ENCODE measurements around the gene HDAC4. TPM values are rescaled to one million over a fixed set of nuclear protein-coding genes. Genes with fewer than 3 reads are reported as not detected.
A peak's percentile ranks its signal among the peaks of the same experiment; 100 is the strongest.

The HDAC4 gene
- total RNA-seq, 4 donors from 2014 or later: 30.2 to 103 (median 51.7) TPM

DNA sequence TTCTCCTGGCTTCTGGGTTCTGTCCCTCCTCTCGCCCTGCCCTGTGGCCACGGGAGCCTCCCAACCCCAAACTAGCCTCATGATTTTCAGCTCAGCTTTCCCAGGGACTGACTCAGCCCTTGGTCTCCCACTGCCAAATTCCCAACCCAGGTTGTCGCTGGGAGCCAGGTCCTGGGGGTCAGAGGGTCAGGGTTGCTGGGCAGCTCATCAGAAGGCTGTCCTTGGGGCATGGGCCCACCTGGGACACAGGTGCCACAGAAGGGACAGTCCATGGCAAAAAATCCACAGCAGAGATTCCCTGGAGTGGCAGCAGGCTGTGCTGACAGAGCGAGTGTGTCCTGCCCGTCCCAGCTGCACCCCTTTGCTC, 372.6 kb downstream of the HDAC4 start:
- TF ChIP-seq, protein P1, sequence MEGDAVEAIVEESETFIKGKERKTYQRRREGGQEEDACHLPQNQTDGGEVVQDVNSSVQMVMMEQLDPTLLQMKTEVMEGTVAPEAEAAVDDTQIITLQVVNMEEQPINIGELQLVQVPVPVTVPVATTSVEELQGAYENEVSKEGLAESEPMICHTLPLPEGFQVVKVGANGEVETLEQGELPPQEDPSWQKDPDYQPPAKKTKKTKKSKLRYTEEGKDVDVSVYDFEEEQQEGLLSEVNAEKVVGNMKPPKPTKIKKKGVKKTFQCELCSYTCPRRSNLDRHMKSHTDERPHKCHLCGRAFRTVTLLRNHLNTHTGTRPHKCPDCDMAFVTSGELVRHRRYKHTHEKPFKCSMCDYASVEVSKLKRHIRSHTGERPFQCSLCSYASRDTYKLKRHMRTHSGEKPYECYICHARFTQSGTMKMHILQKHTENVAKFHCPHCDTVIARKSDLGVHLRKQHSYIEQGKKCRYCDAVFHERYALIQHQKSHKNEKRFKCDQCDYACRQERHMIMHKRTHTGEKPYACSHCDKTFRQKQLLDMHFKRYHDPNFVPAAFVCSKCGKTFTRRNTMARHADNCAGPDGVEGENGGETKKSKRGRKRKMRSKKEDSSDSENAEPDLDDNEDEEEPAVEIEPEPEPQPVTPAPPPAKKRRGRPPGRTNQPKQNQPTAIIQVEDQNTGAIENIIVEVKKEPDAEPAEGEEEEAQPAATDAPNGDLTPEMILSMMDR (IDR thresholded peaks at IDR 0.05): no peak
- DNase-seq (ENCODE audit: low spot score): no peak
- no peak for ATAC-seq (ENCODE audit: low FRiP score)

DNA sequence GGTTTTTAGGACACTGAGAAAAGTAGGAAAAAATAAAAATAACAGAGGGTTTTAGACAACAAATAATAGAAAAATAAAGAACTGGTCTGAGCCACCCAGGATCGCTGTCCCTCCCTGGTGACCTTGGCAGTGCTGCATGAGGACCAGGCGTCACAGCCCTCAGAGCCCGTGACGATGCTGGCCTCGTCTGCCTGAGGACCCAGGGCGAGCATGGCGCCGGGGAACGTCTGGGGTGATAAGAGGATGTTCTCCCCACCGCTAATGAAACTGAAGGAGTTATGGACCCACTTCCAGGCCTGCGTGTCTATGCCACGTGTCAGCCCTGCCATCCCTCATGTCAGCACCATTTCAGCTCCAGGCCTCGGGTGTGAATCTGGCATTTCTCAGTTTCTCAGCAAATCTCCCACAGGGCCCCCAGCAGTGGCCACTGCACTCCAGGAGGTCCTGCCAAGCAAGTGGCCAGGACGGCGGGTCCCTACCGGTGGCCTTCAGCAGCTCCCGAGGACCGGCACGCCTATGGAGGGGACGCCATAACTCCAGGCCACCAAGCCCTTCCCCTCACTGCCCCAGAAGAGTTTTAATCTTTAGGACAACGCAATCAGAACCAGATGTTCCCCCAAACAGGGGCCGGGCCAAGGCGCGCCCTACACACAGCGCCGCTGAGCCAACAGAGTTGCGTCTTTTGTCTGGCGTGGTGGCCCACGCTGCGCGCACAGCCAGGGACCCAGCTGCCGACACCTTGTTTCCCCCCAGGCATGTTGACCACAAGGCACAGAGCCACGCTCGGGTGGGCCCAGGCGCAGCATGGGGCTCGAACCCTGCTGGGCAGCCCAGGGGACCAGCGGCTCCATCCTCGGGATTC, 373.2 kb downstream of the HDAC4 start:
- ATAC-seq (ENCODE audit: low FRiP score) (no peak), DNase-seq (ENCODE audit: low spot score) (no peak)

DNA sequence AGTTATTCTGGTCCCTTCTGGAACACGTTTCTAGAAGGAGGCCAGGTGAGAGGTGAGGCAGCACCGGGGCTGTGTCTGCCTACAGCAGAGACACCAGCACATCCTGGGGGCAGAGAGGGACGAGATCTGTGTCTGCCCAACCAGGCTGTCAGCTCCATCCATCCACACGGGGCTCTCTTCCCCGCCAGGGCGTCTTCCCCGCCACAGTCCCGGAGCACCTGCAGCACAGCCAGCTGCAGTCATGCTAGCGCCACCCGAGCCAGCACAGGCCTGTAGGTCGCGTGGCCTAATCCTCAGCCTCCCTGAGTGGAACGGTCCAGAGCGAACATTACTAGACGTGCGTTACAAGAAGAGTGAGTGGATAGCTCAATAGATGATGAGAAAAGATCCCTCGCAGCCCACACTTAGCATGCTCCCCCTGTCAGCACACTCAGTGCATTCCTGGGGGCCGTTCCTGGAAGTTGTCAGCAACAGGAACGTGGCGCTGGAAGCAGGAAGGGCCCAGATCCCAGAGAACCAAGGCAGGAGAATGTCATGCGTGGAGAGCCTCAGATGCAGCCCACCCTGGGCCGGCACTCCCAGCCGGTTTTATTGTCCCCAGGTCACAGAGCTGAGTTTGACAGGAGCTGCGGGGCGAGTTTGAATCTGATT, 374.0 kb downstream of the HDAC4 start:
- TF ChIP-seq, protein P1 (IDR thresholded peaks at IDR 0.05): no peak
- DNase-seq (ENCODE audit: low spot score): no peak
- ATAC-seq (ENCODE audit: low FRiP score): no peak

More for the DNA sequence above, 373.2 kb downstream of the HDAC4 start:
- TF ChIP-seq, protein P1 (IDR thresholded peaks at IDR 0.05): no peak

DNA sequence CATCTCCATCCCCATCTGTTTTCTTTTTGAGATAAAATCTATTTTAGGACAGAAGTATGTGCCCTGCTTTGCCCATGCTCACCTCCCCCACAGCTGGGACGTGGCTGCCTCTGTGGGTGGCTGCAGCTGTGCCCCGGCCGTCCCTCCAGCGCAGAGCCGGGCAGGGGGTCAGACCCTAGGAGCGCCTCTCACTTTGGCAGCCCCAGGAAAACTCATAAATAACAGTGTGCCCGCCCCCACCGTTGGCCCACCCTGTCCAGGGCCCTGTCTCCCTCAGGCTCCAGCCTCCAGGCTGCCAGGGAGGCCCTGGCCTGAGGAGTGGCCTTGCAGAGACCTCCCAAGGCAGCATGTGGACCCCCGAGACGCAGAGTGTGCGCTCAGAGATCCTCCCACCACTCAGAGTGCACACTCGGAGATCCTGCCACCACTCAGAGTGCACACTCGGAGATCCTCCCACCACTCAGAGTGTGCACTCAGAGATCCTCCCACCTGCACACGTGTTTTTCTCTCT, 374.8 kb downstream of the HDAC4 start:
- no peak for DNase-seq (ENCODE audit: low spot score)
- ATAC-seq (ENCODE audit: low FRiP score): no peak
- TF ChIP-seq, protein P1 (IDR thresholded peaks at IDR 0.05): no peak

DNA sequence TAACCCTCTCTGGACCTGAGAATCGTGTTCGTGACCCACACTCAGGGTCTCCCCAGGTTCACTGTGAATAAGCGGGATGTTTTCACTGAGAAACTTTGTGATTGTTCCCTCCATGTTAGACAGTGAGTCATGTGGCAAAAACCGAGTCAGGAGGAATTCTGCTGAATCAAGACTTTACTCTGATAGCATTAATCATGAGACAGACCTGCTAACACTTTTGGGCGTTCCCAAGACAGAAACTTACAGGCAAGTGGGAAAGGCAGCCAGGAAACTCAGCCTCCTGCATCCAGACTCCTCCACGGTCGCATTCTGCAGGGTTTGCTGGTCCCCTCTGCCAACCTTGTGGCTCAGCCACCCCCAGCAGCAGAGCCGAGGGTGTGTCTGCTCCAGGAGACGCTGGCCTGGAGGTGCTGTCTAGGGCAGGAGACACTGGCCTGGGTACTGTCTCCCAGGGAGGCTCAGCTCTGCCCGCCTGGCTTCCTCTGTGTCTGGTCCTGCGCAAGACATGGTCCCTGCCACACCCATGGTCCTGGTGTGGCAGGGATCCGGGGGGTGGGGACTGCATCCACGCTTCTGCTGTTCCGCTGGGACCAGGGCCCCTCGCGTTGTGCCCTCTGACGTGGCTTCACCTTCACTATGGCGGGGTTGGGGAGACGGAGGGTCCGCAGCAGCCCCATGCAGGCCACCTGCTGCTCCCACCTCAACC, 375.6 kb downstream of the HDAC4 start:
- ATAC-seq (ENCODE audit: low FRiP score) (peak; percentile 78), DNase-seq (ENCODE audit: low spot score) (no peak)
- TF ChIP-seq, protein P1 (IDR thresholded peaks at IDR 0.05): no peak

DNA sequence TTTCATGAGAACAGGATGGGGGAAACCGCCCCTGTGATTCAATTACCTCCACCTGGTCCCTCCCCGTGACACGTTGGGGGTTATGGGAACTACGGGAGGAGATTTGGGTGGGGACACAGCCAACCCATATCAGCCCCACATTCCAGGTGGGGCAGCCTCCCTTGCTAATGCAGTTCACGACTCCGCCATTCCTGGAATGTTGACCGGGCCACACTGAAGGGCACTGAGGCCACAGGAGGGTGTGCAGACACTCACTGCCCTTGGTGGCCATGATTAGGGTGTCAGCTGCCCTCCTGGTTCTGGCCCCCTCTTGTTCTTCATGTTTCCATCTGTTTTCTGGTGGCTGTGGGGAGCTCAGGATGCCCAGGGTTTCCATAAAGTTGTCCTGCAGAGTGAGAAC, 376.6 kb downstream of the HDAC4 start:
- TF ChIP-seq, protein P1 (IDR thresholded peaks at IDR 0.05): no peak
- DNase-seq (ENCODE audit: low spot score): no peak

More for the DNA sequence above, 376.6 kb downstream of the HDAC4 start:
- ATAC-seq (ENCODE audit: low FRiP score): no peak
